HepG2 (cell line): ENCODE measurements around the gene IL17RB. TPM values are rescaled to one million over a fixed set of nuclear protein-coding genes. Genes with fewer than 3 reads are reported as not detected.

Experiments used
- ATAC-seq: fragments of 200-7000 bp; cut with Tn5 transposase; 3 replicates; pipeline ENCODE4 v1.9.1; 2020; ENCODE audit warnings: mild to moderate bottlenecking, moderate library complexity
- BruUV-seq: library from RNA; stranded (reverse); fragments of 400-500 nt; replicated peaks from 2 replicates; lab custom pipeline; 2021; lab: Mats Ljungman, UMichigan
- CTCF ChIA-PET: fragments of 300-600 bp; formaldehyde crosslinking; extraction: SDS; loops from one replicate; lab custom pipeline; 2021; ENCODE audit warnings: low total read pairs, inconsistent platforms, low intra/inter-chr PET ratio; lab: Yijun Ruan, JAX
- POLR2A ChIA-PET: fragments of 350-600 bp; sonication (Branson Sonifier 250); formaldehyde crosslinking; loops from one replicate; lab custom pipeline; 2020; ENCODE audit warnings: antibody characterized with exemption, inconsistent platforms; lab: Yijun Ruan, JAX
- DNase-seq: peaks from one replicate; pipeline ENCODE4 v3.0.0-alpha.2; 2015; ENCODE audit warnings: low spot score
- FAIRE-seq: peaks from 3 replicates; lab custom pipeline; 2011; peaks lifted over from hg19 to GRCh38; lab: Jason Lieb, UNC
- H2AFZ ChIP-seq: one replicate; pipeline ENCODE4 v1.6.1; 2011; ENCODE audit warnings: low read length, inconsistent platforms
- H3K27ac ChIP-seq: fragments of 300-600 bp; 3 replicates; pipeline ENCODE4 v1.8.0; 2011; ENCODE audit warnings: mixed run types, mild to moderate bottlenecking, mixed read lengths, low read length, inconsistent platforms; ENCODE audit not compliant: insufficient read depth; ENCODE audit errors: extremely low read length
- H3K27me3 ChIP-seq, 2 experiments: fragments of 200-600 bp in 1 of 2; 2 replicates in 1 of 2; 3 replicates in 1 of 2; pipeline versions ENCODE4 v1.6.0 to v1.8.0; 2011; ENCODE audit warnings: low read length in 2 of 2, mild to moderate bottlenecking in 2 of 2, moderate library complexity in 2 of 2, inconsistent platforms in 1 of 2; ENCODE audit not compliant: insufficient read depth in 2 of 2, control insufficient read depth in 1 of 2
- H3K36me3 ChIP-seq, 2 experiments: fragments of 200-600 bp in 1 of 2; replicated peaks in 1 of 2; 2 replicates in 1 of 2; 3 replicates in 1 of 2; pipeline versions ENCODE4 v1.5.1 to v1.8.0; 2011; ENCODE audit warnings: low read length in 2 of 2, inconsistent platforms in 1 of 2; ENCODE audit not compliant: insufficient read depth in 2 of 2, control insufficient read depth in 1 of 2
- H3K4me1 ChIP-seq: 2 replicates; pipeline ENCODE4 v1.5.1; 2012; ENCODE audit warnings: low read length, inconsistent platforms; ENCODE audit not compliant: insufficient read depth
- H3K4me2 ChIP-seq: 2 replicates; pipeline ENCODE4 v1.6.0; 2011; ENCODE audit warnings: low read depth, low read length, inconsistent platforms
- H3K4me3 ChIP-seq, 3 experiments: fragments of 200-600 bp in 1 of 3; sonication (generic), shearing (Covaris generic) in 1 of 3; replicated peaks in 1 of 3; 2 replicates each; pipeline ENCODE4 v1.5.1; 2011 to 2016; ENCODE audit warnings: low read length in 3 of 3, inconsistent platforms in 2 of 3, low read depth in 2 of 3, mild to moderate bottlenecking in 2 of 3, control low read depth in 1 of 3, mixed read lengths in 1 of 3; ENCODE audit not compliant: insufficient read depth in 1 of 3
- H3K79me2 ChIP-seq: one replicate; pipeline ENCODE4 v1.6.1; 2011; ENCODE audit warnings: low read length, inconsistent platforms; ENCODE audit not compliant: insufficient read depth
- H3K9ac ChIP-seq: 2 replicates; pipeline ENCODE4 v1.6.0; 2011; ENCODE audit warnings: mild to moderate bottlenecking, low read depth, low read length, inconsistent platforms; ENCODE audit not compliant: insufficient read depth
- H3K9me3 ChIP-seq: 2 replicates; pipeline ENCODE4 v1.5.1; 2012; ENCODE audit warnings: mild to moderate bottlenecking, low read length
- H4K20me1 ChIP-seq: 2 replicates; pipeline ENCODE4 v1.6.0; 2011; ENCODE audit warnings: inconsistent platforms, mild to moderate bottlenecking, low read length, moderate library complexity; ENCODE audit not compliant: insufficient read depth
- DDIT3 ChIP-seq: sonication (generic); formaldehyde crosslinking; IDR thresholded peaks from 2 replicates; pipeline ENCODE4 v1.4.0; 2020; ENCODE audit warnings: mild to moderate bottlenecking, missing genetic modification reagents
- DMAP1 ChIP-seq: IDR thresholded peaks from 2 replicates; pipeline ENCODE4 v1.6.1; 2016
- JUN ChIP-seq: sonication (generic); formaldehyde crosslinking; IDR thresholded peaks from 2 replicates; pipeline ENCODE4 v1.4.0; 2020; ENCODE audit warnings: mild to moderate bottlenecking, missing genetic modification reagents
- MAF1 ChIP-seq: sonication (generic); formaldehyde crosslinking; IDR thresholded peaks from 2 replicates; pipeline ENCODE4 v1.5.0; 2020; ENCODE audit warnings: missing genetic modification reagents, borderline replicate concordance
- MAFF ChIP-seq: IDR thresholded peaks from 2 replicates; pipeline ENCODE4 v1.6.1; 2011; ENCODE audit warnings: low read depth, low read length, improper control_type of control experiment
- MTA1 ChIP-seq: sonication (generic); formaldehyde crosslinking; IDR thresholded peaks from 2 replicates; pipeline ENCODE4 v1.4.0; 2020; ENCODE audit warnings: missing genetic modification reagents, mild to moderate bottlenecking, borderline replicate concordance
- PBX3 ChIP-seq: sonication (generic); formaldehyde crosslinking; IDR thresholded peaks from 2 replicates; pipeline ENCODE4 v1.8.1; 2023; ENCODE audit warnings: missing genetic modification reagents, inconsistent platforms, borderline replicate concordance
- SIN3A ChIP-seq: IDR thresholded peaks from 2 replicates; pipeline ENCODE4 v1.6.1; 2011; ENCODE audit warnings: low read depth, mild to moderate bottlenecking, control low read depth, low read length, borderline replicate concordance
- SKIL ChIP-seq: sonication (generic); formaldehyde crosslinking; IDR thresholded peaks from 2 replicates; pipeline ENCODE4 v1.8.0; 2022; ENCODE audit warnings: missing genetic modification reagents, mild to moderate bottlenecking, moderate library complexity, borderline replicate concordance
- TBL1XR1 ChIP-seq: fragments of 150-350 bp; IDR thresholded peaks from 2 replicates; pipeline ENCODE4 v1.6.1; 2014; ENCODE audit warnings: borderline replicate concordance, low read length; ENCODE audit not compliant: partially characterized antibody
- ZNF350 ChIP-seq: sonication (generic); formaldehyde crosslinking; IDR thresholded peaks from 2 replicates; pipeline ENCODE4 v1.4.0; 2020; ENCODE audit warnings: mild to moderate bottlenecking, low read depth, missing genetic modification reagents, borderline replicate concordance
- ZNF770 ChIP-seq: sonication (generic); formaldehyde crosslinking; IDR thresholded peaks from 2 replicates; pipeline ENCODE4 v1.5.0; 2020; ENCODE audit warnings: mild to moderate bottlenecking, missing genetic modification reagents
- ZSCAN22 ChIP-seq: sonication (generic); formaldehyde crosslinking; IDR thresholded peaks from 2 replicates; pipeline ENCODE4 v1.4.0; 2020; ENCODE audit warnings: mild to moderate bottlenecking, missing genetic modification reagents
- WGBS: methylation state at CpG from one replicate; pipeline ENCODE4 v1.1.6; 2017; ENCODE audit warnings: low lambda C conversion rate; 5-methylcytosine and 5-hydroxymethylcytosine counted together
- in situ Hi-C: cut with HindIII; loops from 2 replicates; pipeline ENCODE4 v1.10.0; 2017; ENCODE audit warnings: low pct_unique_long_range_greater_than_20kb; ENCODE audit not compliant: extremely low pct_ligation_motif_present
- intact Hi-C: fragments of 100-400 bp; cut with micrococcal nuclease; formaldehyde crosslinking; loops from one replicate; pipeline ENCODE4 v1.10.0; 2022; ENCODE audit not compliant: unreplicated experiment
- polyA plus RNA-seq, 8 experiments: library from polyadenylated mRNA; depleted of rRNA in 3 of 8; stranded (reverse) in 7 of 8; unstranded in 1 of 8; fragments of >200 nt; fragmentation: Illumina TruSeq in 4 of 8; extraction: Trizol in 4 of 8; gene quantifications; 2 replicates each; pipeline versions ENCODE4 v1.2.1 to v1.2.3, GENCODE V29; 2011 to 2016; ENCODE audit warnings: low read depth in 4 of 8, missing spikeins in 1 of 8, mixed read lengths in 1 of 8; ENCODE audit not compliant: insufficient read depth in 1 of 8
- total RNA-seq, 5 experiments: library from RNA; depleted of rRNA; stranded (reverse); fragments of >200 nt; fragmentation: Illumina TruSeq; extraction: Trizol; gene quantifications; 2 replicates each; pipeline ENCODE4 v1.2.3, GENCODE V29; 2016; ENCODE audit warnings: low read depth in 1 of 5

IL17RB gene
- total and polyA plus RNA-seq, 2 of the 13 experiments (the other 11 are each of a cell fraction or from before 2014, with no cell fraction given) = 130 to 190 TPM

- Histone ChIP-seq H3K9ac (no peak overlapping the region), H4K20me1 (0 out of 2 replicates have a peak, but pooled peaks cover 2% of the 10 kb centered on the region), H2AFZ (no peak overlapping the region)
- ATAC-seq (no peak), DNase-seq (no peak), FAIRE-seq (no peak)
- CTCF ChIA-PET = no interaction called here
- WGBS = 96% methylated on average over 7 of the region's 7 CpGs
- in situ Hi-C loops = no loop called here
- TF ChIP-seq MAF1 (CRISPR knock-in tag) (no peak), TBL1XR1 (no peak), MTA1 (CRISPR knock-in tag) (no peak), ZNF350 (CRISPR knock-in tag) (no peak), ZSCAN22 (CRISPR knock-in tag) (no peak), DDIT3 (no peak), PBX3 (no peak), MAFF (no peak), DMAP1 (CRISPR knock-in tag) (no peak), ZNF770 (no peak), JUN (CRISPR knock-in tag) (no peak), SKIL (CRISPR knock-in tag) (no peak), SIN3A (no peak)
- TF ChIP-seq, all 625 proteins: peak for 0
- Histone ChIP-seq H3K27me3 (no peaks in the 10 kb centered on the region), H3K36me3 (peaks cover 45 to 90% of the 10 kb centered on the region in 2 experiments), H3K27ac (no peak overlapping the region), H3K4me3 (no peak overlapping the region), H3K9me3 (no peaks in the 10 kb centered on the region), H3K4me1 (peaks cover 11% of the 10 kb centered on the region; the same call in 1 of the 2 replicates), H3K79me2 (no peaks in the 10 kb centered on the region), H3K4me2 (no peak overlapping the region)
- POLR2A ChIA-PET = interaction anchor here (1.1 to 7.5 kb wide), 2 partner anchors 10 to 13 kb away, joined by 3 to 39 read pairs; no protein-coding TSS in a partner anchor
- BruUV-seq = no TSS peak
- intact Hi-C loops = no loop called here
These were observed 10.6 kb downstream of the IL17RB start for GRCh38 chr3:53856964-53857363.
